PFSK-1 (cell line): ENCODE measurements around the gene TUBB6.

ENCODE experiments used
- POLR2AphosphoS5 ChIP-seq: IDR thresholded peaks from 2 replicates; pipeline ENCODE4 v1.6.1; 2012; ENCODE audit warnings: low read depth, mild to moderate bottlenecking, control low read depth, low read length, moderate library complexity
- TF ChIP-seq, protein P1 (sequence below), 2 experiments: IDR thresholded peaks; 2 replicates each; pipeline versions ENCODE4 v1.6.1 to v1.8.0; 2011 to 2012; ENCODE audit warnings: low read depth in 2 of 2, low read length in 2 of 2, control low read depth in 1 of 2, inconsistent platforms in 1 of 2, mild to moderate bottlenecking in 1 of 2, moderate library complexity in 1 of 2; ENCODE audit not compliant: insufficient read depth in 1 of 2

DNA sequence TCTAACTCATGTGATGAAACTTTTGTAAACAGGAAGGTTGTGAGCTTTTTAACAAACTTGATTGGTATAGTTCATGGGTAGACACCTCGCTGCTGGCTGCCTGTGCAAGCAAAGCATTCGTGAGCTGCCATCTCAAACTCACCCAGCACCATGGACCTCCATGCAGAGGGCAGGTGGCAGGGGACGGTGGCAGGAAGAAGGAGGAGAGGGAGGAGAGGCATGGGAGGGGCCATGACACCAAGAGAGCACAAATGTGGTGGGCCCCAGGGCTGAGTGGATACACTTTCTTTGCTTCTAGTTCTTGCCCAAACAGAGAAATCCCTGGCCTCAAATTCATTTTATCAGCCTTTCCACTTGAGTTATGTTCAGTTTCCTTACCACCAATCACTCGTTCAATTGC lies 39.9 kb downstream of the TUBB6 start:
- no peak for TF ChIP-seq POLR2AphosphoS5
- TF ChIP-seq, protein P1, sequence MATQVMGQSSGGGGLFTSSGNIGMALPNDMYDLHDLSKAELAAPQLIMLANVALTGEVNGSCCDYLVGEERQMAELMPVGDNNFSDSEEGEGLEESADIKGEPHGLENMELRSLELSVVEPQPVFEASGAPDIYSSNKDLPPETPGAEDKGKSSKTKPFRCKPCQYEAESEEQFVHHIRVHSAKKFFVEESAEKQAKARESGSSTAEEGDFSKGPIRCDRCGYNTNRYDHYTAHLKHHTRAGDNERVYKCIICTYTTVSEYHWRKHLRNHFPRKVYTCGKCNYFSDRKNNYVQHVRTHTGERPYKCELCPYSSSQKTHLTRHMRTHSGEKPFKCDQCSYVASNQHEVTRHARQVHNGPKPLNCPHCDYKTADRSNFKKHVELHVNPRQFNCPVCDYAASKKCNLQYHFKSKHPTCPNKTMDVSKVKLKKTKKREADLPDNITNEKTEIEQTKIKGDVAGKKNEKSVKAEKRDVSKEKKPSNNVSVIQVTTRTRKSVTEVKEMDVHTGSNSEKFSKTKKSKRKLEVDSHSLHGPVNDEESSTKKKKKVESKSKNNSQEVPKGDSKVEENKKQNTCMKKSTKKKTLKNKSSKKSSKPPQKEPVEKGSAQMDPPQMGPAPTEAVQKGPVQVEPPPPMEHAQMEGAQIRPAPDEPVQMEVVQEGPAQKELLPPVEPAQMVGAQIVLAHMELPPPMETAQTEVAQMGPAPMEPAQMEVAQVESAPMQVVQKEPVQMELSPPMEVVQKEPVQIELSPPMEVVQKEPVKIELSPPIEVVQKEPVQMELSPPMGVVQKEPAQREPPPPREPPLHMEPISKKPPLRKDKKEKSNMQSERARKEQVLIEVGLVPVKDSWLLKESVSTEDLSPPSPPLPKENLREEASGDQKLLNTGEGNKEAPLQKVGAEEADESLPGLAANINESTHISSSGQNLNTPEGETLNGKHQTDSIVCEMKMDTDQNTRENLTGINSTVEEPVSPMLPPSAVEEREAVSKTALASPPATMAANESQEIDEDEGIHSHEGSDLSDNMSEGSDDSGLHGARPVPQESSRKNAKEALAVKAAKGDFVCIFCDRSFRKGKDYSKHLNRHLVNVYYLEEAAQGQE (IDR thresholded peaks at IDR 0.05; ENCODE audit: insufficient read depth in 1 of 2, low read depth in 2 of 2, low read length in 2 of 2) = no peak
